ENCODE results near the gene PTPRQ. TPM values are rescaled to one million over a fixed set of nuclear protein-coding genes. Genes with fewer than 3 reads are reported as not detected.

PTPRQ gene
- 1 to 10 TPM in 3 of 10 donors, under 1 TPM in 7; 0.19 to 1.9 (median 0.44) TPM for total RNA-seq
- polyA plus RNA-seq: under 1 TPM in 1 of 2 donors, not detected in 1; 0.04 TPM
- long read RNA-seq, donor 1: 0 reads
- long read RNA-seq, donor 2: 0 reads
- long read RNA-seq, donor 3: 0 reads

GRCh38 chr12:80443974-80444666, at the start of gene PTPRQ:
PTPRQ (plus strand) TSS chr12:80444235; CDS start chr12:80444346, 111 bp downstream.
- TF ChIP-seq CTCF (IDR thresholded peaks at IDR 0.05): no peak
- Histone ChIP-seq H3K4me3 (no peak within 1 kb of the TSS), H3K27me3 (no peaks in the 10 kb centered on the region), H3K27ac (no peak within 1 kb of the TSS), H3K36me3 (no peaks in the 10 kb centered on the region), H3K9me3 (no peaks in the 10 kb centered on the region), H3K4me1 (peaks cover 0 to 3% (median 0%) of the 10 kb centered on the region in 9 donors)
- ATAC-seq (no peak), DNase-seq (no peak)
- 72 to 73% methylated on average over 4 of the region's 4 CpGs for WGBS, 2 donors
- intact Hi-C loops (cut with DNase I): no loop called here

- peak overlapping the region in 9 of 10 donors; percentile 26 to 49 (median 36) for H3K4me3 ChIP-seq
- intact Hi-C loops (cut with DNase I): loop anchor here in 1 of 10 donors (10.0 kb wide), 1 partner anchor 364 kb away; no protein-coding TSS in a partner anchor
- peaks cover 0 to 17% (median 0%) of the 10 kb centered on the region in 7 donors for H3K27me3 ChIP-seq
- no peak overlapping the region for H3K27ac ChIP-seq
- no peaks in the 10 kb centered on the region for H3K4me1 ChIP-seq
- ATAC-seq: peak in 2 of 8 donors; percentile 24 to 66
- no peaks in the 10 kb centered on the region for H3K36me3 ChIP-seq
- TF ChIP-seq CTCF (IDR thresholded peaks at IDR 0.05): no peak
- DNase-seq: peak in 1 of 2 donors; percentile 12
- 14 to 31% methylated on average over 20 of the region's 20 CpGs for WGBS, 2 donors
- H3K9me3 ChIP-seq: no peaks in the 10 kb centered on the region
Observed at GRCh38 chr12:80400571-80400991, 43.5 kb upstream of the PTPRQ start.

GRCh38 chr12:80401191-80401590, 42.8 kb upstream of the PTPRQ start:
- H3K9me3 ChIP-seq: no peaks in the 10 kb centered on the region
- H3K36me3 ChIP-seq: no peaks in the 10 kb centered on the region
- H3K4me1 ChIP-seq: no peaks in the 10 kb centered on the region
- H3K4me3 ChIP-seq: peak overlapping the region in 2 of 10 donors; percentile 30 to 49
- no peak for DNase-seq
- no peak overlapping the region for H3K27ac ChIP-seq
- WGBS, 2 donors: 86 to 90% methylated on average over 3 of the region's 3 CpGs
- intact Hi-C loops (cut with DNase I): loop anchor here in 1 of 10 donors (10.0 kb wide), 1 partner anchor 364 kb away; no protein-coding TSS in a partner anchor
- H3K27me3 ChIP-seq: peaks cover 0 to 17% (median 0%) of the 10 kb centered on the region in 7 donors
- no peak for TF ChIP-seq CTCF (IDR thresholded peaks at IDR 0.05)
- ATAC-seq: no peak

- no peak for DNase-seq
- WGBS, 2 donors: 66 to 67% methylated on average over 2 of the region's 2 CpGs
- Histone ChIP-seq H3K27ac (no peak overlapping the region), H3K4me3 (no peak overlapping the region), H3K27me3 (peaks cover 0 to 17% (median 0%) of the 10 kb centered on the region in 7 donors), H3K36me3 (no peaks in the 10 kb centered on the region), H3K4me1 (no peaks in the 10 kb centered on the region), H3K9me3 (no peaks in the 10 kb centered on the region)
- no peak for ATAC-seq
- TF ChIP-seq CTCF (IDR thresholded peaks at IDR 0.05): no peak
- intact Hi-C loops (cut with DNase I): loop anchor here in 2 of 10 donors (5.0 to 10.0 kb wide), 2 partner anchors 358 to 360 kb away; no protein-coding TSS in a partner anchor
Observed at GRCh38 chr12:80404629-80405028, 39.4 kb upstream of the PTPRQ start.
